ENCODE measurements around the gene SLC13A3.
"Not testable (repeated sequence)": the region's sequence is repeated elsewhere in the genome, so short reads cannot be mapped to it uniquely, and the experiment has no call there.

SLC13A3 gene

GRCh38 chr20:46683011-46683667 is 31.9 kb upstream of the SLC13A3 start:
- peaks cover 26% of the 10 kb centered on the region for H3K36me3 ChIP-seq (ENCODE audit: insufficient read depth, low read length)
- no peak for DNase-seq (ENCODE audit: low read depth, low spot score)
- no peak overlapping the region for H3K4me3 ChIP-seq
- H3K9me3 ChIP-seq (ENCODE audit: low read depth, low read length), result no peaks in the 10 kb centered on the region
- no peak overlapping the region for H3K27ac ChIP-seq
- no peak overlapping the region for H3K9ac ChIP-seq (ENCODE audit: insufficient read length)
- TF ChIP-seq FOXP2 (optimal IDR thresholded peaks at IDR 0.05; ENCODE audit: control extremely low read depth, extremely low read length, insufficient read depth), result no peak
- TF ChIP-seq POLR2AphosphoS5 (IDR thresholded peaks at IDR 0.05; ENCODE audit: borderline replicate concordance, low read depth, low read length), result no peak
- no peak for TF ChIP-seq EZH2 (IDR thresholded peaks at IDR 0.05)

GRCh38 chr20:46682063-46682821 is 31.0 kb upstream of the SLC13A3 start:
- H3K27ac ChIP-seq, result no peak overlapping the region

DNA sequence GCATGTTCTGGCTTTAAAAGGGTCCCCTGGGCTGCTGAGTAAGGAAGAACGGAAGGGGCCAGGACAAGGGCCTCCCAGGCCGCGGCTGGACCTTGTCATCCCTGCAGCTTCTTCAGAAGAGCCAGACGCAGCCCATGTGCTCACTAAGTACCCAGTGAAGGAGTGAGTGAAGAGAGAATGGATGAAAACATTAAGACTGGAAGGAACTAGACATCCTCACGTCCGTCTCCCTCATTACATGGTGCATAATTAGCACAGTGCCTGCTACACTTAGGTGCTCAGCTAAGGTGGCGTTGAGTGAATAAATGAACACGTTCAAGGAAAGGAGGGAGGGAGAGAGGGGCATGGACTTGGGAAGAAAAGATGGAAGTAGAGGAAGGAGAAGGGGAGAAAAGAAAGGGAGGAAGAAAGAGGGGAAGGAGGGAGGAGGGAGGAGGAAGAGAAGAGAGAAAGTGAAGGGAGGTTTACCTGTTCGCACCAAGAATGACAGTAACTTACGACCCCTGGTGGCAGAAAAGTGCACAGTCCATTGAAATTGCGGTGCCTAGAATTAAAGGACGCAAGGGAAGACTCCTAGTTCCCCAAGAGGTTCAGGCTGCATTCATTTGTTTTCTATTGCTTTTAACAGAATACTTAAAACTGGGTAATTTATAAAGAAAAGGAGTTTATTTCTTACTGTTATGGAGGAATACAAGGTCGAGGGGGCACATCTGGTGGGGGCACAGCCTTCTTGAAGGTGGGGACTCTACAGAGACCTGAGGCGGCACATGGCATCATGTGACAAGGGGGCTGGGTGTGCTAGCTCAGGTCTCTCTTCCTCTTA is 30.0 kb upstream of the SLC13A3 start:
- Histone ChIP-seq H3K9ac (ENCODE audit: insufficient read length) (no peak overlapping the region), H3K4me3 (no peak overlapping the region), H3K36me3 (ENCODE audit: insufficient read depth, low read length) (peaks cover 18% of the 10 kb centered on the region), H3K27ac (no peak overlapping the region), H3K9me3 (ENCODE audit: low read depth, low read length) (no peaks in the 10 kb centered on the region)
- DNase-seq (ENCODE audit: low read depth, low spot score), result no peak
- TF ChIP-seq FOXP2 (optimal IDR thresholded peaks at IDR 0.05; ENCODE audit: control extremely low read depth, extremely low read length, insufficient read depth) (no peak), POLR2AphosphoS5 (IDR thresholded peaks at IDR 0.05; ENCODE audit: borderline replicate concordance, low read depth, low read length) (no peak), EZH2 (IDR thresholded peaks at IDR 0.05) (no peak)

More at GRCh38 chr20:46682063-46682821, 31.0 kb upstream of the SLC13A3 start:
- Histone ChIP-seq H3K9ac (ENCODE audit: insufficient read length) (no peak overlapping the region), H3K9me3 (ENCODE audit: low read depth, low read length) (no peaks in the 10 kb centered on the region), H3K36me3 (ENCODE audit: insufficient read depth, low read length) (peaks cover 26% of the 10 kb centered on the region), H3K4me3 (no peak overlapping the region)
- DNase-seq (ENCODE audit: low read depth, low spot score), result no peak
- TF ChIP-seq POLR2AphosphoS5 (IDR thresholded peaks at IDR 0.05; ENCODE audit: borderline replicate concordance, low read depth, low read length), result no peak
- no peak for TF ChIP-seq EZH2 (IDR thresholded peaks at IDR 0.05)
- TF ChIP-seq FOXP2 (optimal IDR thresholded peaks at IDR 0.05; ENCODE audit: control extremely low read depth, extremely low read length, insufficient read depth), result no peak

DNA sequence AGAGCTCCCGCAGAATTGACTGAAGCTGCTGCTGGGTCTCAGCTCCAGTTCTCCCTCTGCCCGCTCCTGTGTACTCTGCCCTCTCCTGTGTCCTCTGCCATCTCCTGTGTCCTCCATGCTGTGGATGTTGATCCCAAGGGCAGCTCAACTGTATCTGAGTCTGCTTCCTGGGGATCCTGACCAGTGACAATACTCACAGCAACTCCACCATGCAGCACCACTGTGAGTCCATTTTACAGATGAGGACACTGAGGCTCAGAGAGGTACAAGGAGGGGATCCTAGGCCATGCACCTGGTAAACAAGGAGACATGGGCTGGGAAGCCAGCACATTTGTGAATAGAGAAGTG is 29.4 kb upstream of the SLC13A3 start:
- H3K9me3 ChIP-seq (ENCODE audit: low read depth, low read length), result no peaks in the 10 kb centered on the region
- no peak for DNase-seq (ENCODE audit: low read depth, low spot score)
- H3K9ac ChIP-seq (ENCODE audit: insufficient read length), result no peak overlapping the region
- no peak overlapping the region for H3K4me3 ChIP-seq
- no peak for TF ChIP-seq EZH2 (IDR thresholded peaks at IDR 0.05)
- no peak for TF ChIP-seq POLR2AphosphoS5 (IDR thresholded peaks at IDR 0.05; ENCODE audit: borderline replicate concordance, low read depth, low read length)
- no peak for TF ChIP-seq FOXP2 (optimal IDR thresholded peaks at IDR 0.05; ENCODE audit: control extremely low read depth, extremely low read length, insufficient read depth)
- H3K36me3 ChIP-seq (ENCODE audit: insufficient read depth, low read length), result peaks cover 12% of the 10 kb centered on the region
- no peak overlapping the region for H3K27ac ChIP-seq

- H3K36me3 ChIP-seq (ENCODE audit: insufficient read depth, low read length), result no peaks in the 10 kb centered on the region
- TF ChIP-seq EZH2 (IDR thresholded peaks at IDR 0.05), result no peak
- TF ChIP-seq FOXP2 (optimal IDR thresholded peaks at IDR 0.05; ENCODE audit: control extremely low read depth, extremely low read length, insufficient read depth), result no peak
- TF ChIP-seq POLR2AphosphoS5 (IDR thresholded peaks at IDR 0.05; ENCODE audit: borderline replicate concordance, low read depth, low read length), result no peak
- no peak overlapping the region for H3K27ac ChIP-seq
- H3K4me3 ChIP-seq, result no peak overlapping the region
- H3K9me3 ChIP-seq (ENCODE audit: low read depth, low read length), result no peaks in the 10 kb centered on the region
- H3K9ac ChIP-seq (ENCODE audit: insufficient read length), result no peak overlapping the region
- DNase-seq (ENCODE audit: low read depth, low spot score), result no peak
These were observed 27.3 kb upstream of the SLC13A3 start for GRCh38 chr20:46678516-46678915.

- Histone ChIP-seq H3K36me3 (ENCODE audit: insufficient read depth, low read length) (no peaks in the 10 kb centered on the region), H3K4me3 (no peak overlapping the region), H3K27ac (no peak overlapping the region), H3K9ac (ENCODE audit: insufficient read length) (no peak overlapping the region), H3K9me3 (ENCODE audit: low read depth, low read length) (no peaks in the 10 kb centered on the region)
- TF ChIP-seq POLR2AphosphoS5 (IDR thresholded peaks at IDR 0.05; ENCODE audit: borderline replicate concordance, low read depth, low read length) (no peak), EZH2 (IDR thresholded peaks at IDR 0.05) (no peak), FOXP2 (optimal IDR thresholded peaks at IDR 0.05; ENCODE audit: control extremely low read depth, extremely low read length, insufficient read depth) (no peak)
- DNase-seq (ENCODE audit: low read depth, low spot score), result no peak
These were observed 26.3 kb upstream of the SLC13A3 start for GRCh38 chr20:46677608-46678007.

GRCh38 chr20:46676649-46677316 is 25.5 kb upstream of the SLC13A3 start:
- H3K9me3 ChIP-seq (ENCODE audit: low read depth, low read length); H3K36me3 ChIP-seq (ENCODE audit: insufficient read depth, low read length); H3K27ac ChIP-seq: not testable (repeated sequence)

More at GRCh38 chr20:46676649-46677316, 25.5 kb upstream of the SLC13A3 start:
- DNase-seq (ENCODE audit: low read depth, low spot score); H3K4me3 ChIP-seq; H3K9ac ChIP-seq (ENCODE audit: insufficient read length): not testable (repeated sequence)

All from SK-N-MC (cell line).